Heart left ventricle (tissue), 16 donors: ENCODE measurements around the gene SAMD9. TPM values are rescaled to one million over a fixed set of nuclear protein-coding genes. Genes with fewer than 3 reads are reported as not detected.
A peak's percentile ranks its signal among the peaks of the same experiment; 100 is the strongest.

Experiments used
- ATAC-seq, 4 donors: fragments of 200-7000 bp; cut with Tn5 transposase; one replicate each; pipeline ENCODE4 v1.9.1; 2020 to 2022; ENCODE audit warnings: moderate library complexity in 4 of 4, mild to moderate bottlenecking in 3 of 4, moderate number of reproducible peaks in 1 of 4
- DNase-seq, 5 donors: peaks; one replicate each; pipeline ENCODE4 v3.0.0-alpha.2; 2020
- H3K27ac ChIP-seq, 12 donors: fragments of 200-600 bp; sonication (generic) in 4 of 12; one replicate each; pipeline versions ENCODE4 v1.5.0 to v1.8.0; 2016 to 2022; ENCODE audit warnings: mild to moderate bottlenecking in 2 of 12
- H3K27me3 ChIP-seq, 9 donors: fragments of 200-600 bp; sonication (generic) in 2 of 9; one replicate each; pipeline versions ENCODE4 v1.5.1 to v1.8.0; 2016 to 2022; ENCODE audit warnings: mild to moderate bottlenecking in 3 of 9
- H3K36me3 ChIP-seq, 9 donors: fragments of 200-600 bp; sonication (generic) in 2 of 9; one replicate each; pipeline versions ENCODE4 v1.5.0 to v1.8.0; 2018 to 2022; ENCODE audit warnings: mild to moderate bottlenecking in 2 of 9
- H3K4me1 ChIP-seq, 12 donors: fragments of 200-600 bp; sonication (generic) in 4 of 12; one replicate each; pipeline versions ENCODE4 v1.5.0 to v1.8.0; 2016 to 2022; ENCODE audit warnings: mild to moderate bottlenecking in 3 of 12
- H3K4me3 ChIP-seq, 12 donors: fragments of 200-600 bp; sonication (generic) in 4 of 12; one replicate each; pipeline versions ENCODE4 v1.5.0 to v1.8.0; 2017 to 2022; ENCODE audit warnings: mild to moderate bottlenecking in 9 of 12, moderate library complexity in 4 of 12
- H3K9me3 ChIP-seq, 12 donors: fragments of 200-600 bp; sonication (generic) in 4 of 12; one replicate each; pipeline versions ENCODE4 v1.5.0 to v1.8.0; 2016 to 2022; ENCODE audit warnings: mild to moderate bottlenecking in 1 of 12
- POLR2A ChIP-seq, 2 donors: fragments of 450-650 bp; IDR thresholded peaks; one replicate each; pipeline ENCODE4 v1.6.1; 2017; ENCODE audit warnings: antibody characterized with exemption in 2 of 2, mild to moderate bottlenecking in 2 of 2, moderate library complexity in 2 of 2
- WGBS, 4 donors: extraction: QIAGEN DNeasy Blood & Tissue Kit in 2 of 4; methylation state at CpG; one replicate each; pipeline versions ENCODE4 v1.1.5 to v1.1.7; 2013 to 2018; 5-methylcytosine and 5-hydroxymethylcytosine counted together
- intact Hi-C, 10 donors: fragments of 100-400 bp; cut with DNase I; formaldehyde crosslinking; loops; one replicate each; pipeline versions ENCODE4 v1.11.1 to v1.14.2; 2022
- polyA plus RNA-seq, 2 donors: library from polyadenylated mRNA; stranded (reverse); fragments of 200-250 nt; gene quantifications; one replicate each; pipeline ENCODE4 v1.2.3, GENCODE V29; 2013
- total RNA-seq, 9 donors: library from RNA; depleted of rRNA in 2 of 9; stranded (reverse); fragments of >200 nt in 2 of 9; fragmentation: NEBNext Ultra II Directional in 3 of 9; extraction: Animal tissue kit (Norgen Biotek cat#: 25700) in 3 of 9; gene quantifications; one replicate each; pipeline versions ENCODE4 v1.1.0 to v1.2.4, GENCODE V29; 2016 to 2023
- TF ChIP-seq, protein P1 (sequence below), 12 donors: fragments of 200-600 bp; sonication (generic) in 4 of 12; IDR thresholded peaks; one replicate each; pipeline versions ENCODE4 v1.5.0 to v1.8.0; 2018 to 2022; ENCODE audit warnings: antibody characterized with exemption in 12 of 12, mild to moderate bottlenecking in 5 of 12
- donor health status: ischemic (EF 13 %, LVEDD 7.1; RV severe dilation, severe dysfunction).
- donor health status: healthy with polysubstance abuse.
- donor health status: DM: no; HTN: yes; CAD: no.
- donor health status: DM: no; HTN: no; CAD: no.
- donor health status: ischemic (EF 25% LVEDD 6.9; RV normal size, moderate dysfunction).
- donor health status: ischemic (EF 25% LVEDD 5.7; RV mildly dilated, moderate dysfunction).
- donor health status: healthy.
- donor health status: DM: yes; HTN: yes; CAD: no.
- donor health status: ischemic (EF 35%, LVEDD 5.7; RV mildly dilated, moderate dysfunction).
- donor health status: nonischemic (EF 11% LVEDD 7.7; RV severe dilation, severe dysfunction).
- donor health status: DM: yes; HTN: yes; CAD: no.
- donor health status: PGD.
- donor health status: ischemic (EF 29% LVEDD 5.4; RV normal size, mild dysfunction).
- donor health status: nonischemic (EF 23%, LVEDD 6.1; RV moderate dilation, normal function).

SAMD9 gene
- total and polyA plus RNA-seq, 11 donors = 1.1 to 9.5 (median 3.1) TPM

DNA sequence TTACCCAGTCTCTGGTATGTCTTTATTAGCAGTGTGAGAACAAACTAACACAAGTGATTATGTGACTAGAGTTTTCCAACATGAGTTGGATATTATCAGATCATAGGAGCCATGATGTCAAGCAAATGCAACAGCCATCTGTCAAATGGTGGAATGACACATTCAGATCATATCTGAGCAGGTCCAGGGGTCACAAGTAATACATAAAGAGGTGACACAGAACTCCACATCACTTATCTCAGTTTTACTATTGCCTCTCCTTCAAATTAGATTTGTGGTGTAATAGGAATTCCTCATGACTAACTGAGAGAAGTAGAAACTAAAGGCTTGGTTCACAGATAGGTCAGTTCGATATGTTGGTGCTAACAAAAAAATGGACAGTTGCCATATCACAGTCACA is 42.6 kb upstream of the SAMD9 start:
- no peaks in the 10 kb centered on the region for H3K27me3 ChIP-seq
- intact Hi-C loops = no loop called here
- no peak for TF ChIP-seq POLR2A (IDR thresholded peaks at IDR 0.05)
- TF ChIP-seq, protein P1, sequence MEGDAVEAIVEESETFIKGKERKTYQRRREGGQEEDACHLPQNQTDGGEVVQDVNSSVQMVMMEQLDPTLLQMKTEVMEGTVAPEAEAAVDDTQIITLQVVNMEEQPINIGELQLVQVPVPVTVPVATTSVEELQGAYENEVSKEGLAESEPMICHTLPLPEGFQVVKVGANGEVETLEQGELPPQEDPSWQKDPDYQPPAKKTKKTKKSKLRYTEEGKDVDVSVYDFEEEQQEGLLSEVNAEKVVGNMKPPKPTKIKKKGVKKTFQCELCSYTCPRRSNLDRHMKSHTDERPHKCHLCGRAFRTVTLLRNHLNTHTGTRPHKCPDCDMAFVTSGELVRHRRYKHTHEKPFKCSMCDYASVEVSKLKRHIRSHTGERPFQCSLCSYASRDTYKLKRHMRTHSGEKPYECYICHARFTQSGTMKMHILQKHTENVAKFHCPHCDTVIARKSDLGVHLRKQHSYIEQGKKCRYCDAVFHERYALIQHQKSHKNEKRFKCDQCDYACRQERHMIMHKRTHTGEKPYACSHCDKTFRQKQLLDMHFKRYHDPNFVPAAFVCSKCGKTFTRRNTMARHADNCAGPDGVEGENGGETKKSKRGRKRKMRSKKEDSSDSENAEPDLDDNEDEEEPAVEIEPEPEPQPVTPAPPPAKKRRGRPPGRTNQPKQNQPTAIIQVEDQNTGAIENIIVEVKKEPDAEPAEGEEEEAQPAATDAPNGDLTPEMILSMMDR (IDR thresholded peaks at IDR 0.05) = no peak
- H3K4me1 ChIP-seq = no peaks in the 10 kb centered on the region
- no peaks in the 10 kb centered on the region for H3K36me3 ChIP-seq
- ATAC-seq (no peak), DNase-seq (no peak)
- no peaks in the 10 kb centered on the region for H3K9me3 ChIP-seq
- 62 to 85% (median 77%) methylated on average over 1 of the region's 1 CpG for WGBS, 4 donors
- H3K4me3 ChIP-seq = no peak overlapping the region
- H3K27ac ChIP-seq = no peak overlapping the region

GRCh38 chr7:93159490-93159889 is 41.7 kb upstream of the SAMD9 start:
- no peak for DNase-seq
- H3K27ac ChIP-seq = no peak overlapping the region
- H3K4me1 ChIP-seq = no peaks in the 10 kb centered on the region
- H3K36me3 ChIP-seq = no peaks in the 10 kb centered on the region
- intact Hi-C loops = no loop called here
- no peaks in the 10 kb centered on the region for H3K27me3 ChIP-seq
- no peak for ATAC-seq
- no peak for TF ChIP-seq POLR2A (IDR thresholded peaks at IDR 0.05)
- 37 to 46% (median 44%) methylated on average over 3 of the region's 3 CpGs for WGBS, 4 donors
- H3K4me3 ChIP-seq = no peak overlapping the region
- no peaks in the 10 kb centered on the region for H3K9me3 ChIP-seq

GRCh38 chr7:93156884-93157283 is 39.1 kb upstream of the SAMD9 start:
- Histone ChIP-seq H3K4me3 (no peak overlapping the region), H3K36me3 (no peaks in the 10 kb centered on the region), H3K27ac (no peak overlapping the region), H3K9me3 (no peaks in the 10 kb centered on the region), H3K4me1 (no peaks in the 10 kb centered on the region), H3K27me3 (no peaks in the 10 kb centered on the region)
- ATAC-seq = no peak
- no peak for TF ChIP-seq POLR2A (IDR thresholded peaks at IDR 0.05)
- TF ChIP-seq, protein P1 (IDR thresholded peaks at IDR 0.05) = no peak
- WGBS, 4 donors = 52 to 67% (median 54%) methylated on average over 1 of the region's 1 CpG
- no peak for DNase-seq
- intact Hi-C loops = no loop called here

DNA sequence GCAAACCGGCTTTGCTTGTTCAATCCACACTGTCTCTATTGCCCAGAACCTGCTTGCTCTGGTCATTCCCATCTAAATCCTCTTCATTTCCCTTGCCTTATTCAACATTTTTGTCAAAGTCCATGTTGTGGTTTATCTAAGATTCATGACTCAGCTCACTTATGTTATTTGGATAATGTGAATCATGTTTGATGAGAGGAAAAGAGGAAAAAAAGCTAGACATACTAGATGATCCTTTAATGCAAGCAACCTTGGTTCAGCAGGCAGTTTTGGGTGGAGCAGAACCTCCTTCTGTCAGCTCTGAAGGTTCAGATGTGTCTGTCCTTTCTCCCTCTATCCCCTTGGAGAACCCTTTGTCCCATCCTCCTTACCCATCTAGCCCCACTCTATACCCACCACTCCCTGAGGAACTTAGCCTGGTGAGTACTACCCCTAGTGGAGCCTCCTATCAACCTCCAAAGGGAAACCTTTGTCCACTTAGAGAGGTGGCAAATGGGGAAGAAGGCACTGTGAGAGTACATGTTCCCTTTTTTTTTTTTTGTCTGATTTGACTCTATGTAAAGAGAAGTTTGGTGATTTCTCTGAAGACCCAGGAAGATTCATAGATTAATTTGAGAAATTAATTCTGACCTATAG is 32.5 kb upstream of the SAMD9 start:
- DNase-seq = no peak
- Histone ChIP-seq H3K27ac (peak overlapping the region in 1 of 12 donors; percentile 48), H3K9me3 (no peaks in the 10 kb centered on the region), H3K4me3 (no peak overlapping the region), H3K4me1 (peaks cover 0 to 44% (median 8%) of the 10 kb centered on the region in 12 donors), H3K36me3 (peaks cover 0 to 5% (median 0%) of the 10 kb centered on the region in 9 donors), H3K27me3 (no peaks in the 10 kb centered on the region)
- intact Hi-C loops = no loop called here
- no peak for ATAC-seq
- 85 to 98% (median 93%) methylated on average over 1 of the region's 1 CpG for WGBS, 4 donors
- TF ChIP-seq, protein P1 (IDR thresholded peaks at IDR 0.05) = no peak
- no peak for TF ChIP-seq POLR2A (IDR thresholded peaks at IDR 0.05)

- Histone ChIP-seq H3K36me3 (peaks cover 0 to 21% (median 14%) of the 10 kb centered on the region in 9 donors), H3K27ac (peak overlapping the region; percentile 40 to 94 (median 57))
- no peak for TF ChIP-seq POLR2A (IDR thresholded peaks at IDR 0.05)
- TF ChIP-seq, protein P1 (IDR thresholded peaks at IDR 0.05) = no peak
Measured at GRCh38 chr7:93148727-93149126, 30.9 kb upstream of the SAMD9 start.

More at GRCh38 chr7:93148727-93149126, 30.9 kb upstream of the SAMD9 start:
- intact Hi-C loops = loop anchor here in 1 of 10 donors (10.0 kb wide), 1 partner anchor 76 kb away; the partner anchor contains the start of gene HEPACAM2
- ATAC-seq = no peak
- peak overlapping the region in 9 of 12 donors; percentile 42 to 68 (median 55) for H3K4me3 ChIP-seq
- 76 to 80% (median 78%) methylated on average over 3 of the region's 3 CpGs for WGBS, 4 donors
- DNase-seq = no peak
- no peaks in the 10 kb centered on the region for H3K27me3 ChIP-seq
- no peaks in the 10 kb centered on the region for H3K9me3 ChIP-seq
- peaks cover 0 to 50% (median 8%) of the 10 kb centered on the region in 12 donors for H3K4me1 ChIP-seq
